HepG2 (cell line): ENCODE measurements around the gene HHATL. TPM values are rescaled to one million over a fixed set of nuclear protein-coding genes. Genes with fewer than 3 reads are reported as not detected.

Source experiments
- ATAC-seq: fragments of 200-7000 bp; cut with Tn5 transposase; 3 replicates; pipeline ENCODE4 v1.9.1; 2020; ENCODE audit warnings: mild to moderate bottlenecking, moderate library complexity
- Bru-seq: library from RNA; stranded (reverse); fragments of 400-500 nt; gene quantifications from one replicate; lab custom pipeline; 2021; lab: Mats Ljungman, UMichigan
- BruChase-seq, 2 experiments: library from RNA; stranded (reverse); fragments of 400-500 nt; gene quantifications; one replicate each; lab custom pipeline; 2021; lab: Mats Ljungman, UMichigan
- BruUV-seq: library from RNA; stranded (reverse); fragments of 400-500 nt; replicated peaks from 2 replicates; lab custom pipeline; 2021; lab: Mats Ljungman, UMichigan
- CTCF ChIA-PET: fragments of 300-600 bp; formaldehyde crosslinking; extraction: SDS; loops from one replicate; lab custom pipeline; 2021; ENCODE audit warnings: low total read pairs, inconsistent platforms, low intra/inter-chr PET ratio; lab: Yijun Ruan, JAX
- POLR2A ChIA-PET: fragments of 350-600 bp; sonication (Branson Sonifier 250); formaldehyde crosslinking; loops from one replicate; lab custom pipeline; 2020; ENCODE audit warnings: antibody characterized with exemption, inconsistent platforms; lab: Yijun Ruan, JAX
- DNase-seq: peaks from one replicate; pipeline ENCODE4 v3.0.0-alpha.2; 2015; ENCODE audit warnings: low spot score
- FAIRE-seq: peaks from 3 replicates; lab custom pipeline; 2011; peaks lifted over from hg19 to GRCh38; lab: Jason Lieb, UNC
- H2AFZ ChIP-seq: one replicate; pipeline ENCODE4 v1.6.1; 2011; ENCODE audit warnings: low read length, inconsistent platforms
- H3K27ac ChIP-seq: fragments of 300-600 bp; 3 replicates; pipeline ENCODE4 v1.8.0; 2011; ENCODE audit warnings: mixed run types, mild to moderate bottlenecking, mixed read lengths, low read length, inconsistent platforms; ENCODE audit not compliant: insufficient read depth; ENCODE audit errors: extremely low read length
- H3K27me3 ChIP-seq, 2 experiments: fragments of 200-600 bp in 1 of 2; 2 replicates in 1 of 2; 3 replicates in 1 of 2; pipeline versions ENCODE4 v1.6.0 to v1.8.0; 2011; ENCODE audit warnings: low read length in 2 of 2, mild to moderate bottlenecking in 2 of 2, moderate library complexity in 2 of 2, inconsistent platforms in 1 of 2; ENCODE audit not compliant: insufficient read depth in 2 of 2, control insufficient read depth in 1 of 2
- H3K36me3 ChIP-seq, 2 experiments: fragments of 200-600 bp in 1 of 2; replicated peaks in 1 of 2; 2 replicates in 1 of 2; 3 replicates in 1 of 2; pipeline versions ENCODE4 v1.5.1 to v1.8.0; 2011; ENCODE audit warnings: low read length in 2 of 2, inconsistent platforms in 1 of 2; ENCODE audit not compliant: insufficient read depth in 2 of 2, control insufficient read depth in 1 of 2
- H3K4me1 ChIP-seq: 2 replicates; pipeline ENCODE4 v1.5.1; 2012; ENCODE audit warnings: low read length, inconsistent platforms; ENCODE audit not compliant: insufficient read depth
- H3K4me2 ChIP-seq: 2 replicates; pipeline ENCODE4 v1.6.0; 2011; ENCODE audit warnings: low read depth, low read length, inconsistent platforms
- H3K4me3 ChIP-seq, 3 experiments: fragments of 200-600 bp in 1 of 3; sonication (generic), shearing (Covaris generic) in 1 of 3; replicated peaks in 1 of 3; 2 replicates each; pipeline ENCODE4 v1.5.1; 2011 to 2016; ENCODE audit warnings: low read length in 3 of 3, inconsistent platforms in 2 of 3, low read depth in 2 of 3, mild to moderate bottlenecking in 2 of 3, control low read depth in 1 of 3, mixed read lengths in 1 of 3; ENCODE audit not compliant: insufficient read depth in 1 of 3
- H3K79me2 ChIP-seq: one replicate; pipeline ENCODE4 v1.6.1; 2011; ENCODE audit warnings: low read length, inconsistent platforms; ENCODE audit not compliant: insufficient read depth
- H3K9ac ChIP-seq: 2 replicates; pipeline ENCODE4 v1.6.0; 2011; ENCODE audit warnings: mild to moderate bottlenecking, low read depth, low read length, inconsistent platforms; ENCODE audit not compliant: insufficient read depth
- H3K9me3 ChIP-seq: 2 replicates; pipeline ENCODE4 v1.5.1; 2012; ENCODE audit warnings: mild to moderate bottlenecking, low read length
- H4K20me1 ChIP-seq: 2 replicates; pipeline ENCODE4 v1.6.0; 2011; ENCODE audit warnings: inconsistent platforms, mild to moderate bottlenecking, low read length, moderate library complexity; ENCODE audit not compliant: insufficient read depth
- BORCS8-MEF2B ChIP-seq: sonication (generic); formaldehyde crosslinking; IDR thresholded peaks from 2 replicates; pipeline ENCODE4 v1.8.0; 2022; ENCODE audit warnings: mild to moderate bottlenecking, missing genetic modification reagents
- SUZ12 ChIP-seq: fragments of 150-350 bp; IDR thresholded peaks from 2 replicates; pipeline ENCODE4 v1.6.1; 2014; ENCODE audit warnings: low read depth, low read length
- WGBS: methylation state at CpG from one replicate; pipeline ENCODE4 v1.1.6; 2017; ENCODE audit warnings: low lambda C conversion rate; 5-methylcytosine and 5-hydroxymethylcytosine counted together
- in situ Hi-C: cut with HindIII; loops from 2 replicates; pipeline ENCODE4 v1.10.0; 2017; ENCODE audit warnings: low pct_unique_long_range_greater_than_20kb; ENCODE audit not compliant: extremely low pct_ligation_motif_present
- intact Hi-C: fragments of 100-400 bp; cut with micrococcal nuclease; formaldehyde crosslinking; loops from one replicate; pipeline ENCODE4 v1.10.0; 2022; ENCODE audit not compliant: unreplicated experiment
- long read RNA-seq, 2 experiments: library from RNA in 1 of 2; library from polyadenylated mRNA in 1 of 2; stranded (forward) in 1 of 2; unstranded in 1 of 2; transcript quantifications; one replicate each; pipeline ENCODE4 v2.0.0, GENCODE V29; 2019 to 2022
- polyA minus RNA-seq, 3 experiments: library from RNA; depleted of rRNA, polyadenylated mRNA; stranded (reverse); fragments of >200 nt; gene quantifications; 2 replicates each; pipeline ENCODE4 v1.2.3, GENCODE V29; 2011; ENCODE audit warnings: low replicate concordance in 1 of 3
- polyA plus RNA-seq, 8 experiments: library from polyadenylated mRNA; depleted of rRNA in 3 of 8; stranded (reverse) in 7 of 8; unstranded in 1 of 8; fragments of >200 nt; fragmentation: Illumina TruSeq in 4 of 8; extraction: Trizol in 4 of 8; gene quantifications; 2 replicates each; pipeline versions ENCODE4 v1.2.1 to v1.2.3, GENCODE V29; 2011 to 2016; ENCODE audit warnings: low read depth in 4 of 8, missing spikeins in 1 of 8, mixed read lengths in 1 of 8; ENCODE audit not compliant: insufficient read depth in 1 of 8
- total RNA-seq, 5 experiments: library from RNA; depleted of rRNA; stranded (reverse); fragments of >200 nt; fragmentation: Illumina TruSeq; extraction: Trizol; gene quantifications; 2 replicates each; pipeline ENCODE4 v1.2.3, GENCODE V29; 2016; ENCODE audit warnings: low read depth in 1 of 5
- TF ChIP-seq, protein P1 (sequence below): sonication (generic); formaldehyde crosslinking; IDR thresholded peaks from 2 replicates; pipeline ENCODE4 v1.4.0; 2020; ENCODE audit warnings: low read depth, missing genetic modification reagents
- TF ChIP-seq, protein P2 (sequence below): sonication (generic); formaldehyde crosslinking; IDR thresholded peaks from 2 replicates; pipeline ENCODE4 v1.5.1; 2020; ENCODE audit warnings: mild to moderate bottlenecking, missing genetic modification reagents
- TF ChIP-seq, protein P3 (sequence below): sonication (generic); formaldehyde crosslinking; IDR thresholded peaks from 2 replicates; pipeline ENCODE4 v1.9.0; 2022; ENCODE audit warnings: missing genetic modification reagents, mild to moderate bottlenecking, borderline replicate concordance
- TF ChIP-seq, protein P4 (sequence below): sonication (generic); formaldehyde crosslinking; IDR thresholded peaks from 2 replicates; pipeline ENCODE4 v1.4.0; 2020; ENCODE audit warnings: low read depth, mild to moderate bottlenecking, missing genetic modification reagents

Gene HHATL
- total RNA-seq (2016; rRNA removed; fragmentation: Illumina TruSeq; extraction: Trizol) (not detected in 2 replicates), polyA plus RNA-seq (2011; rRNA removed) (0.04 and 0.26 TPM in 2 replicates), polyA minus RNA-seq (2011; rRNA and poly(A)+ RNA removed; ENCODE audit: low replicate concordance) (not detected in 2 replicates), Bru-seq, nascent RNA (percentile 23 among the genes with signal in this experiment), BruChase-seq, experiment 1, labeled RNA remaining after a 6-hour chase (percentile 30 among the genes with signal in this experiment), BruChase-seq, experiment 2, labeled RNA remaining after a 2-hour chase (percentile 25 among the genes with signal in this experiment)
- total RNA-seq (2016; cell fraction: cytosol; rRNA removed; fragmentation: Illumina TruSeq; extraction: Trizol; ENCODE audit: low read depth): not detected in 2 replicates
- not detected in 2 replicates for total RNA-seq (2016; cell fraction: insoluble cytoplasmic fraction; rRNA removed; fragmentation: Illumina TruSeq; extraction: Trizol)
- total RNA-seq (2016; cell fraction: membrane; rRNA removed; fragmentation: Illumina TruSeq; extraction: Trizol): not detected in 2 replicates
- 0.62 TPM in 1 of 2 replicates, not detected in the other for total RNA-seq (2016; cell fraction: nucleus; rRNA removed; fragmentation: Illumina TruSeq; extraction: Trizol)
- polyA plus RNA-seq (2011; cell fraction: cytosol; rRNA removed): 0.08 TPM in 2 replicates
- 0.74 and 1.2 TPM in 2 replicates for polyA plus RNA-seq (2011; cell fraction: nucleus; rRNA removed)
- not detected in 2 replicates for polyA plus RNA-seq (2012)
- polyA plus RNA-seq (2016; cell fraction: cytosol; fragmentation: Illumina TruSeq; extraction: Trizol; ENCODE audit: low read depth): not detected in 2 replicates
- polyA plus RNA-seq (2016; cell fraction: insoluble cytoplasmic fraction; fragmentation: Illumina TruSeq; extraction: Trizol; ENCODE audit: low read depth): not detected in 2 replicates
- not detected in 2 replicates for polyA plus RNA-seq (2016; cell fraction: membrane; fragmentation: Illumina TruSeq; extraction: Trizol; ENCODE audit: low read depth)
- not detected in 2 replicates for polyA plus RNA-seq (2016; cell fraction: nucleus; fragmentation: Illumina TruSeq; extraction: Trizol; ENCODE audit: insufficient read depth, low read depth)
- polyA minus RNA-seq (2011; cell fraction: cytosol; rRNA and poly(A)+ RNA removed): not detected in 2 replicates
- 0.62 TPM in 1 of 2 replicates, not detected in the other for polyA minus RNA-seq (2011; cell fraction: nucleus; rRNA and poly(A)+ RNA removed)
- long read RNA-seq, experiment 1: 0 reads
- long read RNA-seq, experiment 2: 0 reads

GRCh38 chr3:42702066-42702951 is at the start of gene HHATL:
Gene HHATL, minus strand, starts transcription at chr3:42702798. Its CDS starts 1,972 bp downstream, at chr3:42700826.
- intact Hi-C loops: no loop called here
- Histone ChIP-seq H3K9ac (no peak within 1 kb of the TSS), H3K9me3 (no peaks in the 10 kb centered on the region), H4K20me1 (no peaks in the 10 kb centered on the region), H2AFZ (no peak within 1 kb of the TSS), H3K4me3 (no peak within 1 kb of the TSS), H3K4me2 (no peak within 1 kb of the TSS), H3K27me3 (peaks cover 3 to 11% of the 10 kb centered on the region in 2 experiments; a peak in 2 of 5 replicates), H3K27ac (no peak within 1 kb of the TSS), H3K79me2 (no peaks in the 10 kb centered on the region), H3K36me3 (no peaks in the 10 kb centered on the region), H3K4me1 (no peaks in the 10 kb centered on the region)
- BruUV-seq: no TSS peak
- 10% methylated on average over 5 of the region's 21 CpGs for WGBS
- ATAC-seq (no peak), FAIRE-seq (no peak), DNase-seq (no peak)
- CTCF ChIA-PET: no interaction called here
- in situ Hi-C loops: no loop called here
- POLR2A ChIA-PET: no interaction called here
- no peak for TF ChIP-seq SUZ12
- TF ChIP-seq, protein P1, sequence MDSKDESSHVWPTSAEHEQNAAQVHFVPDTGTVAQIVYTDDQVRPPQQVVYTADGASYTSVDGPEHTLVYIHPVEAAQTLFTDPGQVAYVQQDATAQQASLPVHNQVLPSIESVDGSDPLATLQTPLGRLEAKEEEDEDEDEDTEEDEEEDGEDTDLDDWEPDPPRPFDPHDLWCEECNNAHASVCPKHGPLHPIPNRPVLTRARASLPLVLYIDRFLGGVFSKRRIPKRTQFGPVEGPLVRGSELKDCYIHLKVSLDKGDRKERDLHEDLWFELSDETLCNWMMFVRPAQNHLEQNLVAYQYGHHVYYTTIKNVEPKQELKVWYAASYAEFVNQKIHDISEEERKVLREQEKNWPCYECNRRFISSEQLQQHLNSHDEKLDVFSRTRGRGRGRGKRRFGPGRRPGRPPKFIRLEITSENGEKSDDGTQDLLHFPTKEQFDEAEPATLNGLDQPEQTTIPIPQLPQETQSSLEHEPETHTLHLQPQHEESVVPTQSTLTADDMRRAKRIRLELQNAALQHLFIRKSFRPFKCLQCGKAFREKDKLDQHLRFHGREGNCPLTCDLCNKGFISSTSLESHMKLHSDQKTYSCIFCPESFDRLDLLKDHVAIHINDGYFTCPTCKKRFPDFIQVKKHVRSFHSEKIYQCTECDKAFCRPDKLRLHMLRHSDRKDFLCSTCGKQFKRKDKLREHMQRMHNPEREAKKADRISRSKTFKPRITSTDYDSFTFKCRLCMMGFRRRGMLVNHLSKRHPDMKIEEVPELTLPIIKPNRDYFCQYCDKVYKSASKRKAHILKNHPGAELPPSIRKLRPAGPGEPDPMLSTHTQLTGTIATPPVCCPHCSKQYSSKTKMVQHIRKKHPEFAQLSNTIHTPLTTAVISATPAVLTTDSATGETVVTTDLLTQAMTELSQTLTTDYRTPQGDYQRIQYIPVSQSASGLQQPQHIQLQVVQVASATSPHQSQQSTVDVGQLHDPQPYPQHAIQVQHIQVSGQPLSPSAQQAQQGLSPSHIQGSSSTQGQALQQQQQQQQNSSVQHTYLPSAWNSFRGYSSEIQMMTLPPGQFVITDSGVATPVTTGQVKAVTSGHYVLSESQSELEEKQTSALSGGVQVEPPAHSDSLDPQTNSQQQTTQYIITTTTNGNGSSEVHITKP (CRISPR knock-in tag): no peak
- TF ChIP-seq, protein P2, sequence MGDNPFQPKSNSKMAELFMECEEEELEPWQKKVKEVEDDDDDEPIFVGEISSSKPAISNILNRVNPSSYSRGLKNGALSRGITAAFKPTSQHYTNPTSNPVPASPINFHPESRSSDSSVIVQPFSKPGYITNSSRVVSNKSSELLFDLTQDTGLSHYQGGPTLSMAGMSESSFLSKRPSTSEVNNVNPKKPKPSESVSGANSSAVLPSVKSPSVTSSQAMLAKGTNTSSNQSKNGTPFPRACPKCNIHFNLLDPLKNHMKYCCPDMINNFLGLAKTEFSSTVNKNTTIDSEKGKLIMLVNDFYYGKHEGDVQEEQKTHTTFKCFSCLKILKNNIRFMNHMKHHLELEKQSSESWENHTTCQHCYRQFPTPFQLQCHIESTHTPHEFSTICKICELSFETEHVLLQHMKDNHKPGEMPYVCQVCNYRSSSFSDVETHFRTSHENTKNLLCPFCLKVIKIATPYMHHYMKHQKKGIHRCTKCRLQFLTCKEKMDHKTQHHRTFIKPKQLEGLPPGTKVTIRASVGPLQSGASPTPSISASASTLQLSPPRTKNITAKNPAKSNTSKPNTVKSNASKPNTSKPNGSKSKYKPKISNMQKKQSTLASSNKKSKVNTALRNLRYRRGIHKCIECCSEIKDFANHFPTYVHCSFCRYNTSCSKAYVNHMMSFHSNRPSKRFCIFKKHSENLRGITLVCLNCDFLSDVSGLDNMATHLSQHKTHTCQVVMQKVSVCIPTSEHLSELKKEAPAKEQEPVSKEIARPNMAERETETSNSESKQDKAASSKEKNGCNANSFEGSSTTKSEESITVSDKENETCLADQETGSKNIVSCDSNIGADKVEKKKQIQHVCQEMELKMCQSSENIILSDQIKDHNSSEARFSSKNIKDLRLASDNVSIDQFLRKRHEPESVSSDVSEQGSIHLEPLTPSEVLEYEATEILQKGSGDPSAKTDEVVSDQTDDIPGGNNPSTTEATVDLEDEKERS (CRISPR knock-in tag): no peak
- no peak for TF ChIP-seq BORCS8-MEF2B (CRISPR knock-in tag)
- TF ChIP-seq, protein P3, sequence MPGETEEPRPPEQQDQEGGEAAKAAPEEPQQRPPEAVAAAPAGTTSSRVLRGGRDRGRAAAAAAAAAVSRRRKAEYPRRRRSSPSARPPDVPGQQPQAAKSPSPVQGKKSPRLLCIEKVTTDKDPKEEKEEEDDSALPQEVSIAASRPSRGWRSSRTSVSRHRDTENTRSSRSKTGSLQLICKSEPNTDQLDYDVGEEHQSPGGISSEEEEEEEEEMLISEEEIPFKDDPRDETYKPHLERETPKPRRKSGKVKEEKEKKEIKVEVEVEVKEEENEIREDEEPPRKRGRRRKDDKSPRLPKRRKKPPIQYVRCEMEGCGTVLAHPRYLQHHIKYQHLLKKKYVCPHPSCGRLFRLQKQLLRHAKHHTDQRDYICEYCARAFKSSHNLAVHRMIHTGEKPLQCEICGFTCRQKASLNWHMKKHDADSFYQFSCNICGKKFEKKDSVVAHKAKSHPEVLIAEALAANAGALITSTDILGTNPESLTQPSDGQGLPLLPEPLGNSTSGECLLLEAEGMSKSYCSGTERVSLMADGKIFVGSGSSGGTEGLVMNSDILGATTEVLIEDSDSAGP (CRISPR knock-in tag): 0 out of 2 replicates have a peak, but pooled peaks have one; percentile 0
- TF ChIP-seq, protein P4, sequence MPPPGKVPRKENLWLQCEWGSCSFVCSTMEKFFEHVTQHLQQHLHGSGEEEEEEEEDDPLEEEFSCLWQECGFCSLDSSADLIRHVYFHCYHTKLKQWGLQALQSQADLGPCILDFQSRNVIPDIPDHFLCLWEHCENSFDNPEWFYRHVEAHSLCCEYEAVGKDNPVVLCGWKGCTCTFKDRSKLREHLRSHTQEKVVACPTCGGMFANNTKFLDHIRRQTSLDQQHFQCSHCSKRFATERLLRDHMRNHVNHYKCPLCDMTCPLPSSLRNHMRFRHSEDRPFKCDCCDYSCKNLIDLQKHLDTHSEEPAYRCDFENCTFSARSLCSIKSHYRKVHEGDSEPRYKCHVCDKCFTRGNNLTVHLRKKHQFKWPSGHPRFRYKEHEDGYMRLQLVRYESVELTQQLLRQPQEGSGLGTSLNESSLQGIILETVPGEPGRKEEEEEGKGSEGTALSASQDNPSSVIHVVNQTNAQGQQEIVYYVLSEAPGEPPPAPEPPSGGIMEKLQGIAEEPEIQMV (CRISPR knock-in tag): no peak
